K562 (cell line): ENCODE measurements around the gene PRDX2. TPM values are rescaled to one million over a fixed set of nuclear protein-coding genes. Genes with fewer than 3 reads are reported as not detected.

Source experiments
- CC2D1A ChIP-seq: fragments of 450-650 bp; IDR thresholded peaks from 2 replicates; pipeline ENCODE4 v1.6.1; 2017; ENCODE audit warnings: mild to moderate bottlenecking
- CHD2 ChIP-seq: IDR thresholded peaks from 2 replicates; pipeline ENCODE4 v1.6.1; 2011; ENCODE audit warnings: low read depth, low read length
- FOXJ2 ChIP-seq: fragments of 200-800 bp; sonication (Bioruptor generic); IDR thresholded peaks from 2 replicates; pipeline ENCODE4 v1.6.1; 2016; ENCODE audit warnings: missing genetic modification characterization, missing compliant biosample characterization
- HIVEP1 ChIP-seq: fragments of 250-450 bp; sonication (Bioruptor Pico); IDR thresholded peaks from 2 replicates; pipeline ENCODE4 v1.4.0; 2020; ENCODE audit warnings: mild to moderate bottlenecking
- MEF2A ChIP-seq: IDR thresholded peaks from 2 replicates; pipeline ENCODE4 v1.6.1; 2011; ENCODE audit warnings: low read depth, mild to moderate bottlenecking, low read length, moderate library complexity; ENCODE audit not compliant: control insufficient read depth
- RBFOX2 ChIP-seq: fragments of 200-400 bp; formaldehyde crosslinking; IDR thresholded peaks from 2 replicates; pipeline ENCODE4 v1.6.1; 2017; ENCODE audit warnings: low read depth, mild to moderate bottlenecking, low read length, moderate library complexity
- TAF9B ChIP-seq: fragments of 450-650 bp; IDR thresholded peaks from 2 replicates; pipeline ENCODE4 v1.6.1; 2018; ENCODE audit warnings: mild to moderate bottlenecking; ENCODE audit not compliant: partially characterized antibody
- U2AF1 ChIP-seq: fragments of 200-400 bp; formaldehyde crosslinking; optimal IDR thresholded peaks from 2 replicates; pipeline ENCODE3; 2017; ENCODE audit warnings: mild to moderate bottlenecking, low read depth, low read length, moderate library complexity
- WHSC1 ChIP-seq: IDR thresholded peaks from one replicate; pipeline ENCODE4 v1.6.1; 2012; ENCODE audit warnings: low read length, control low read depth, inconsistent platforms
- ZFPM2 ChIP-seq: fragments of 250-450 bp; sonication (Bioruptor Pico); IDR thresholded peaks from 2 replicates; pipeline ENCODE4 v1.5.1; 2022; ENCODE audit warnings: mild to moderate bottlenecking
- ZKSCAN3 ChIP-seq: fragments of 250-450 bp; sonication (Bioruptor Pico); IDR thresholded peaks from 2 replicates; pipeline ENCODE4 v1.4.0; 2020
- ZNF780A ChIP-seq: fragments of 250-450 bp; sonication (Bioruptor Pico); IDR thresholded peaks from 2 replicates; pipeline ENCODE4 v1.5.0; 2021; ENCODE audit warnings: mild to moderate bottlenecking
- polyA plus RNA-seq, 8 experiments: library from polyadenylated mRNA; depleted of rRNA in 4 of 8; stranded (reverse) in 5 of 8; unstranded in 3 of 8; fragments of >200 nt; fragmentation: Nextera tagmentation in 2 of 8; fragmentation: Illumina TruSeq in 1 of 8; extraction: Ambion mirVana in 2 of 8; extraction: Trizol in 1 of 8; gene quantifications; 2 replicates each; pipeline versions ENCODE4 v1.2.1 to v1.2.3, GENCODE V29; 2011 to 2014; ENCODE audit warnings: inconsistent platforms in 1 of 8, missing spikeins in 1 of 8
- total RNA-seq, 7 experiments: library from RNA; depleted of rRNA in 6 of 7; stranded (reverse); fragments of >200 nt in 6 of 7; fragmentation: Illumina TruSeq in 2 of 7; extraction: Trizol in 2 of 7; gene quantifications; 2 replicates each; pipeline versions ENCODE4 v1.2.1 to v1.2.3, GENCODE V29; 2011 to 2021; ENCODE audit warnings: low replicate concordance in 1 of 7
- TF ChIP-seq, protein P1 (sequence below): sonication (generic); formaldehyde crosslinking; IDR thresholded peaks from 2 replicates; pipeline ENCODE4 v1.8.1; 2023; ENCODE audit warnings: missing genetic modification reagents, mild to moderate bottlenecking, borderline replicate concordance
- TF ChIP-seq, protein P2 (sequence below), 2 experiments: fragments of 450-650 bp; formaldehyde crosslinking in 1 of 2; IDR thresholded peaks; 2 replicates each; pipeline versions ENCODE4 v1.4.0 to v1.6.1; 2014 to 2020; ENCODE audit warnings: mild to moderate bottlenecking in 2 of 2, borderline replicate concordance in 1 of 2, low read depth in 1 of 2

Gene PRDX2
- total and polyA plus RNA-seq, 9 of the 15 experiments (the other 6 are each of a cell fraction or from before 2014, with no cell fraction given) = 206 to 1,183 (median 415) TPM

DNA sequence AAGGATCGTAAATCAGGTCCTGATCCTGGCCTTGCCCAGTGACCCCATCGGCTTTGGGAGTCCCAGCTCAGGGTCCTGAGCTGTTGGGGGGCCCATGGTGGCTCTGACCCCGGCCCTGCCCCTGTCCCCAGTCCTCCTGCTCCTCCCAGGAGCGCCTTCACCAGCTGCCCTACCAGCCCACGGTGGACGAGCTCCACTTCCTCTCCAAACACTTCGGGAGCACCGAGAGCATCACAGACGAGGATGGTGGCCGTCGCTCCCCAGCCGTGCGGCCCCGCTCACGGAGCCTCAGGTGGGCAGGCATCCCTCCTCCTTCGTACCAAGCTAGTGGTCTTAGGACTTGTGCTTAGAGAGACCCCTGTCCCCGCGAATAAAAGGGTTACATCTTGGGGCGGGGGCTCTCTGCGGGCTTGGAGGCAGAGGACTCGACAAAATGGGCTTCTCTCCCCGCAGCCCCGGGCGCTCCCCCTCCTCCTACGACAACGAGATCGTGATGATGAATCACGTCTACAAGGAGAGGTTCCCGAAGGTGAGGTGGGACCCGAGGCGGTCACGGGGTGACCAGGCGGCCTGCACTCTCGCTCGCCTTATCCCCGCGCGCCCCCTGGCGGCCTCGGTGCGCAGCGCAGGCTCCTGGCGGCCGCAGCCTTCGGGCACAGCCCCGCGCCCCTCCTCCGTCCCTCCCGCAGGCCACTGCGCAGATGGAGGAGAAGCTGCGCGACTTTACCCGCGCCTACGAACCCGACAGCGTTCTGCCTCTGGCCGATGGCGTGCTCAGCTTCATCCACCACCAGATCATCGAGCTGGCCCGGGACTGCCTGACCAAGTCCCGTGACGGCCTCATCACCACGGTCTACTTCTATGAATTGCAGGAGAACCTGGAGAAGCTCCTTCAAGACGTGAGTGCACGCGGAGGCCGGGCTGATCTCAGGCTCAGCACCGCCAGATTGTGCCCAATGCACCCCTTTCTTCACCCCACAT, 45.8 kb upstream of the PRDX2 start (continued):
- TF ChIP-seq, protein P1, sequence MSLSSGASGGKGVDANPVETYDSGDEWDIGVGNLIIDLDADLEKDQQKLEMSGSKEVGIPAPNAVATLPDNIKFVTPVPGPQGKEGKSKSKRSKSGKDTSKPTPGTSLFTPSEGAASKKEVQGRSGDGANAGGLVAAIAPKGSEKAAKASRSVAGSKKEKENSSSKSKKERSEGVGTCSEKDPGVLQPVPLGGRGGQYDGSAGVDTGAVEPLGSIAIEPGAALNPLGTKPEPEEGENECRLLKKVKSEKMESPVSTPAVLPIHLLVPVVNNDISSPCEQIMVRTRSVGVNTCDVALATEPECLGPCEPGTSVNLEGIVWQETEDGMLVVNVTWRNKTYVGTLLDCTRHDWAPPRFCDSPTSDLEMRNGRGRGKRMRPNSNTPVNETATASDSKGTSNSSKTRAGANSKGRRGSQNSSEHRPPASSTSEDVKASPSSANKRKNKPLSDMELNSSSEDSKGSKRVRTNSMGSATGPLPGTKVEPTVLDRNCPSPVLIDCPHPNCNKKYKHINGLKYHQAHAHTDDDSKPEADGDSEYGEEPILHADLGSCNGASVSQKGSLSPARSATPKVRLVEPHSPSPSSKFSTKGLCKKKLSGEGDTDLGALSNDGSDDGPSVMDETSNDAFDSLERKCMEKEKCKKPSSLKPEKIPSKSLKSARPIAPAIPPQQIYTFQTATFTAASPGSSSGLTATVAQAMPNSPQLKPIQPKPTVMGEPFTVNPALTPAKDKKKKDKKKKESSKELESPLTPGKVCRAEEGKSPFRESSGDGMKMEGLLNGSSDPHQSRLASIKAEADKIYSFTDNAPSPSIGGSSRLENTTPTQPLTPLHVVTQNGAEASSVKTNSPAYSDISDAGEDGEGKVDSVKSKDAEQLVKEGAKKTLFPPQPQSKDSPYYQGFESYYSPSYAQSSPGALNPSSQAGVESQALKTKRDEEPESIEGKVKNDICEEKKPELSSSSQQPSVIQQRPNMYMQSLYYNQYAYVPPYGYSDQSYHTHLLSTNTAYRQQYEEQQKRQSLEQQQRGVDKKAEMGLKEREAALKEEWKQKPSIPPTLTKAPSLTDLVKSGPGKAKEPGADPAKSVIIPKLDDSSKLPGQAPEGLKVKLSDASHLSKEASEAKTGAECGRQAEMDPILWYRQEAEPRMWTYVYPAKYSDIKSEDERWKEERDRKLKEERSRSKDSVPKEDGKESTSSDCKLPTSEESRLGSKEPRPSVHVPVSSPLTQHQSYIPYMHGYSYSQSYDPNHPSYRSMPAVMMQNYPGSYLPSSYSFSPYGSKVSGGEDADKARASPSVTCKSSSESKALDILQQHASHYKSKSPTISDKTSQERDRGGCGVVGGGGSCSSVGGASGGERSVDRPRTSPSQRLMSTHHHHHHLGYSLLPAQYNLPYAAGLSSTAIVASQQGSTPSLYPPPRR (CRISPR knock-in tag) = no peak
- TF ChIP-seq ZFPM2 (CRISPR knock-in tag) (no peak), MEF2A (no peak), ZKSCAN3 (CRISPR knock-in tag) (no peak), HIVEP1 (CRISPR knock-in tag) (no peak), U2AF1 (no peak), ZNF780A (no peak), TAF9B (no peak), FOXJ2 (no peak), CHD2 (peak; percentile 54; the same call in 1 of the 2 replicates), CC2D1A (0 out of 2 replicates have a peak, but pooled peaks have one; percentile 9), RBFOX2 (peak; percentile 64), WHSC1 (no peak)
- TF ChIP-seq, protein P2, sequence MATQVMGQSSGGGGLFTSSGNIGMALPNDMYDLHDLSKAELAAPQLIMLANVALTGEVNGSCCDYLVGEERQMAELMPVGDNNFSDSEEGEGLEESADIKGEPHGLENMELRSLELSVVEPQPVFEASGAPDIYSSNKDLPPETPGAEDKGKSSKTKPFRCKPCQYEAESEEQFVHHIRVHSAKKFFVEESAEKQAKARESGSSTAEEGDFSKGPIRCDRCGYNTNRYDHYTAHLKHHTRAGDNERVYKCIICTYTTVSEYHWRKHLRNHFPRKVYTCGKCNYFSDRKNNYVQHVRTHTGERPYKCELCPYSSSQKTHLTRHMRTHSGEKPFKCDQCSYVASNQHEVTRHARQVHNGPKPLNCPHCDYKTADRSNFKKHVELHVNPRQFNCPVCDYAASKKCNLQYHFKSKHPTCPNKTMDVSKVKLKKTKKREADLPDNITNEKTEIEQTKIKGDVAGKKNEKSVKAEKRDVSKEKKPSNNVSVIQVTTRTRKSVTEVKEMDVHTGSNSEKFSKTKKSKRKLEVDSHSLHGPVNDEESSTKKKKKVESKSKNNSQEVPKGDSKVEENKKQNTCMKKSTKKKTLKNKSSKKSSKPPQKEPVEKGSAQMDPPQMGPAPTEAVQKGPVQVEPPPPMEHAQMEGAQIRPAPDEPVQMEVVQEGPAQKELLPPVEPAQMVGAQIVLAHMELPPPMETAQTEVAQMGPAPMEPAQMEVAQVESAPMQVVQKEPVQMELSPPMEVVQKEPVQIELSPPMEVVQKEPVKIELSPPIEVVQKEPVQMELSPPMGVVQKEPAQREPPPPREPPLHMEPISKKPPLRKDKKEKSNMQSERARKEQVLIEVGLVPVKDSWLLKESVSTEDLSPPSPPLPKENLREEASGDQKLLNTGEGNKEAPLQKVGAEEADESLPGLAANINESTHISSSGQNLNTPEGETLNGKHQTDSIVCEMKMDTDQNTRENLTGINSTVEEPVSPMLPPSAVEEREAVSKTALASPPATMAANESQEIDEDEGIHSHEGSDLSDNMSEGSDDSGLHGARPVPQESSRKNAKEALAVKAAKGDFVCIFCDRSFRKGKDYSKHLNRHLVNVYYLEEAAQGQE (IDR thresholded peaks at IDR 0.05; ENCODE audit: borderline replicate concordance) = peak; percentile 94
- TF ChIP-seq, protein P2 (CRISPR knock-in tag; IDR thresholded peaks at IDR 0.05; ENCODE audit: low read depth) = peak; percentile 72; the same call in 1 of the 2 replicates
